Ishikawa (cell line): ENCODE data around the gene DRGX.

Experiments used
- CEBPB ChIP-seq: IDR thresholded peaks from 2 replicates; pipeline ENCODE4 v1.6.1; 2012
- CREB1 ChIP-seq: IDR thresholded peaks from 2 replicates; pipeline ENCODE4 v1.6.1; 2012; ENCODE audit warnings: low read depth
- EGR1 ChIP-seq: IDR thresholded peaks from 2 replicates; pipeline ENCODE4 v1.6.1; 2012
- EP300 ChIP-seq: IDR thresholded peaks from 2 replicates; pipeline ENCODE4 v1.6.1; 2012; ENCODE audit warnings: borderline replicate concordance
- FOXM1 ChIP-seq: IDR thresholded peaks from 2 replicates; pipeline ENCODE4 v1.6.1; 2012; ENCODE audit warnings: low read depth, borderline replicate concordance
- NFIC ChIP-seq: IDR thresholded peaks from 2 replicates; pipeline ENCODE4 v1.6.1; 2012
- RAD21 ChIP-seq: IDR thresholded peaks from 2 replicates; pipeline ENCODE4 v1.6.1; 2012; ENCODE audit warnings: low read depth
- TAF1 ChIP-seq: IDR thresholded peaks from 2 replicates; pipeline ENCODE4 v1.6.1; 2012; ENCODE audit warnings: low read depth, mild to moderate bottlenecking
- TCF12 ChIP-seq: IDR thresholded peaks from 2 replicates; pipeline ENCODE4 v1.6.1; 2012; ENCODE audit warnings: low read depth
- TEAD4 ChIP-seq: IDR thresholded peaks from 2 replicates; pipeline ENCODE4 v1.6.1; 2012
- YY1 ChIP-seq: IDR thresholded peaks from 2 replicates; pipeline ENCODE4 v1.6.1; 2012; ENCODE audit warnings: low read depth
- ZBTB7A ChIP-seq: IDR thresholded peaks from 2 replicates; pipeline ENCODE4 v1.6.1; 2012; ENCODE audit warnings: low read depth
- TF ChIP-seq, protein P1 (sequence below): IDR thresholded peaks from 2 replicates; pipeline ENCODE4 v1.6.1; 2012
- TF ChIP-seq, protein P2 (sequence below): IDR thresholded peaks from 2 replicates; pipeline ENCODE4 v1.6.1; 2012
- TF ChIP-seq, protein P3 (sequence below): IDR thresholded peaks from 2 replicates; pipeline ENCODE4 v1.6.1; 2012; ENCODE audit warnings: low read depth, mild to moderate bottlenecking

DRGX gene

DNA sequence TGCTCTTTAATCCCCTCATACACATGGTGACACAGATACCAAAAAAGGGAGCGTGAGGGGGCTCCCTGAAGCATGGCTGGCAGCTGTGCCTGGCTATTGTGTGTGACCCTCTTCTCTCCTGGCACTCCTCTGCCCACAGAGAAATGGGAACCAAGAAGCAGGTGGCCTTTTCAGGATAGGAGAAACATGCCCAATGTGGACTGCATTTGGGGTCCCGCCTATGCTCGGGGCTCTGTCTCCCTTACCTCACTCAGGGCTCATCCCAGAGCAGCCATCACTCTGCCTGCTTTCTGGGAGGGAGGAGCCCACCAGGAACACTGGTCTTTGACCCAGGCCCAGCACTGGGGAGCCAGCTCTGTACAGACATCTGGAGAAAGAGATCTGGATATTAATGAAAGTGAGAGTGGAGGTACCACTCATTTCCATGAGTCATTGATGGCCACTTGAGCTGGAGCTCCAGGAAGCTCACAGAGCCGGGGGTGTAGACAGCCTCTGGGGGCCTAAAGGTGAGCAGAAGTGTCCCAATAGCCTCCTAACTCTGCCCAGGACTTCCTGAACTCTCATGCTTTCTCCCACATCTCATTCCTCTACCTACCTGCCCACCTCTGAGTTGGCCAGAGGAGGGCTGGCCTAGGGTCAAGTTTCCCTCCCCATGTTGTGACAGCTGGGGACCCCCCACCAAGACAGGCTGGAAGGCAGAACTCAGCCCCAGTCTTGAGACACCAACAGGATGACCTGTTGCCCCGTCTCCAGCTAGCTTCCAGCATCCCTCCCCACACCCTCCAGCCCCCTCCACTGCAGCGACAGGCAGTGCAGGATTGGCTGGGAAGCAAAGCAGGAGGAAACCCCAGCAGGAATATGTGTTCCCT is 42.6 kb downstream of the DRGX start:
- TF ChIP-seq, protein P1, sequence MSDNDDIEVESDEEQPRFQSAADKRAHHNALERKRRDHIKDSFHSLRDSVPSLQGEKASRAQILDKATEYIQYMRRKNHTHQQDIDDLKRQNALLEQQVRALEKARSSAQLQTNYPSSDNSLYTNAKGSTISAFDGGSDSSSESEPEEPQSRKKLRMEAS: no peak

DNA sequence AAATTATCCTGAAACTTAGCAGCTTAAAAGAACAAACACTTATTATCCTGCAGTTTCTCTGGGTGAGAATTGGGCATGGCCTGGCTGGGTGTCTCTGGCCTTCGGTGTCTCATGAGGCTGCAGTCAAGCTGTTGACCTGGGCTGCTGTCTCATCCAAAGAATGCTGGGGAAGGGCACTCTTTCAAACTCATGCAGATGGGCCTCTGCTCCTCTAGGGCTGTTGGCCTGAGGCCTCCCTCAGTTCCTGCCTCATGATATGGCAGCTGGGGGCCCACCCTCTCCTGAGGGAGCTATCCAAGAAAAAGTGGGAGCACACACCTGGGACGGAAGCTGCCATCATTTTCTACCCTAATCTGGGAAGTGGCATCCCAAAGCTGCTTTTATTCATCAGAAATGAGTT is 43.6 kb downstream of the DRGX start:
- TF ChIP-seq TEAD4: no peak
- TF ChIP-seq RAD21: no peak
- no peak for TF ChIP-seq TAF1
- no peak for TF ChIP-seq EP300
- TF ChIP-seq FOXM1: no peak
- TF ChIP-seq, protein P2, sequence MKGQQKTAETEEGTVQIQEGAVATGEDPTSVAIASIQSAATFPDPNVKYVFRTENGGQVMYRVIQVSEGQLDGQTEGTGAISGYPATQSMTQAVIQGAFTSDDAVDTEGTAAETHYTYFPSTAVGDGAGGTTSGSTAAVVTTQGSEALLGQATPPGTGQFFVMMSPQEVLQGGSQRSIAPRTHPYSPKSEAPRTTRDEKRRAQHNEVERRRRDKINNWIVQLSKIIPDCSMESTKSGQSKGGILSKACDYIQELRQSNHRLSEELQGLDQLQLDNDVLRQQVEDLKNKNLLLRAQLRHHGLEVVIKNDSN: no peak
- TF ChIP-seq ZBTB7A: no peak
- no peak for TF ChIP-seq NFIC
- TF ChIP-seq CREB1: no peak
- no peak for TF ChIP-seq CEBPB

DNA sequence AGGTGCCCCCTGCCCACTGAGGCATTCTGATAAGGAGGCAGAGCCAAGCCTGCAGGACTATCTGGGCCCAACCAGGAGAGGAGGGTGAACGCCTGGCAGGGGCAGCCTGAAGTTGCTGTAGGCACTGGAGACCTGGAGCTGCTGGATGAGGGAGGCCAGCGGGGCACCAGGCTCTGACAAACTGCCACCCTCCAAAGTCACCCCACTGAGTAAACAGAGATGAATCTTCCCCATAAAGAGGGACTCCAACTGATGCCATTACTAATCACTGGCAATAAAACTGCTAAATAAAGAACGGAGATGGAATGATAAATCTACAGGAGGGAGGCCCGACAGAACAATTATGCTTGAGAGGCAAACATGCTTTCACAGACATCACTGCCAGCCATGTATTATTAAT is 44.2 kb downstream of the DRGX start:
- TF ChIP-seq TCF12 (no peak), ZBTB7A (no peak), CEBPB (no peak), RAD21 (no peak), FOXM1 (no peak), NFIC (no peak), TAF1 (no peak), TEAD4 (no peak), EGR1 (no peak), EP300 (no peak), YY1 (no peak), CREB1 (no peak)
- TF ChIP-seq, protein P1: no peak
- TF ChIP-seq, protein P3, sequence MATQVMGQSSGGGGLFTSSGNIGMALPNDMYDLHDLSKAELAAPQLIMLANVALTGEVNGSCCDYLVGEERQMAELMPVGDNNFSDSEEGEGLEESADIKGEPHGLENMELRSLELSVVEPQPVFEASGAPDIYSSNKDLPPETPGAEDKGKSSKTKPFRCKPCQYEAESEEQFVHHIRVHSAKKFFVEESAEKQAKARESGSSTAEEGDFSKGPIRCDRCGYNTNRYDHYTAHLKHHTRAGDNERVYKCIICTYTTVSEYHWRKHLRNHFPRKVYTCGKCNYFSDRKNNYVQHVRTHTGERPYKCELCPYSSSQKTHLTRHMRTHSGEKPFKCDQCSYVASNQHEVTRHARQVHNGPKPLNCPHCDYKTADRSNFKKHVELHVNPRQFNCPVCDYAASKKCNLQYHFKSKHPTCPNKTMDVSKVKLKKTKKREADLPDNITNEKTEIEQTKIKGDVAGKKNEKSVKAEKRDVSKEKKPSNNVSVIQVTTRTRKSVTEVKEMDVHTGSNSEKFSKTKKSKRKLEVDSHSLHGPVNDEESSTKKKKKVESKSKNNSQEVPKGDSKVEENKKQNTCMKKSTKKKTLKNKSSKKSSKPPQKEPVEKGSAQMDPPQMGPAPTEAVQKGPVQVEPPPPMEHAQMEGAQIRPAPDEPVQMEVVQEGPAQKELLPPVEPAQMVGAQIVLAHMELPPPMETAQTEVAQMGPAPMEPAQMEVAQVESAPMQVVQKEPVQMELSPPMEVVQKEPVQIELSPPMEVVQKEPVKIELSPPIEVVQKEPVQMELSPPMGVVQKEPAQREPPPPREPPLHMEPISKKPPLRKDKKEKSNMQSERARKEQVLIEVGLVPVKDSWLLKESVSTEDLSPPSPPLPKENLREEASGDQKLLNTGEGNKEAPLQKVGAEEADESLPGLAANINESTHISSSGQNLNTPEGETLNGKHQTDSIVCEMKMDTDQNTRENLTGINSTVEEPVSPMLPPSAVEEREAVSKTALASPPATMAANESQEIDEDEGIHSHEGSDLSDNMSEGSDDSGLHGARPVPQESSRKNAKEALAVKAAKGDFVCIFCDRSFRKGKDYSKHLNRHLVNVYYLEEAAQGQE: no peak
- TF ChIP-seq, protein P2: no peak

DNA sequence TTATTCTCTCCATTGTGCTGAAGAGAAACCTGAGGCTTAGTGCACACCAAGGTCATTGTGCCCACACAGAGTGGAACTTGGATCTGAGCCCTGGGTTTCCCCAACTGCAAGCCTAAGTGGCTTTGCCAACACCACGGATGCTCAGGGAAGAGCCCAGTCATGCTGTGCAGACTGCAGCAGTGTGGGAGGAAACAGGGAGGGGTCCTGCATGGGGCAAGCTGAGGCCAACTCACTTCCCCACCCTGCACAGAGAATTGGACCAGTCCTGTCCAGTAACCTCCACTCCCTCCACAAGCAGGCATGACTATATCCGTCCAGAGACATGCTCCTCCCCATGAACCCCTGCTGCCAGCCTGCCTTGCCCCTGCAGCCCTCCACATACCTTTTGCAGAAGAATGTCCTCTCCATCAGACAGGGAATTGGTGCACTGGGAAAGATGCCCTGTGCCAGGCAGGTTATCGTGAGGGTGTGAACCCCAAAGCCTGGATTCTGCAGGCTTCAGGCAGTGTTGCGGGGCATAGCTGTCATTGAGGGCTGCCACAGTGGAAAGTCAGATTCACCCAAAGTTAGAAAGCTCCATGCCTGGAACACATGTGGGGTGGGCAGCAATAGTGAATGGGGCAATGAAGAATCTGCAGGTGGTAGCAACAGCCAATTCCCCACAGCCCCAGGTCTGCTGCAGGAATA is 44.9 kb downstream of the DRGX start:
- TF ChIP-seq NFIC: no peak
- TF ChIP-seq, protein P1: no peak
- no peak for TF ChIP-seq RAD21
- TF ChIP-seq, protein P3: no peak
- no peak for TF ChIP-seq TEAD4
- TF ChIP-seq CEBPB: no peak
- TF ChIP-seq EGR1: no peak
- TF ChIP-seq, protein P2: no peak
- TF ChIP-seq FOXM1: no peak
- no peak for TF ChIP-seq ZBTB7A

DNA sequence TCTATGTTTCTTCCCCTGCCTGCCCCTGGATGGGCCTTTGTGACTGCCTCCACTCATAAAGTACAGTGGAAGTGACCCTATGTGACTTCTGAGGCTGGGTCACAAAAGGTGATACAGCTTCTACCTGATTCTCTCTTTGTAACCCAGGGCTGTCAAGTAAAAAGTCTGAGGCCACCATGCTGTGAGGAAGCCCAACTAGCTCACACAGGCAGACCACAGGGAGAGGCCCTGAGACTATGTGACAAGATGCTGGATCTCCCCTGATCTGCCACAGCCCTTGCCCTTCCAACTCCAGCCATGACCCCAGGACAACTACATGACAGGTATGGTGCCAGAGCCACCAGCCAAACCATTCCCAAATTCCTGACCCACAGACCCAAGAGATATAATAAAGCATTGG is 45.8 kb downstream of the DRGX start:
- TF ChIP-seq CEBPB: no peak
- TF ChIP-seq FOXM1: no peak
- no peak for TF ChIP-seq EGR1
- no peak for TF ChIP-seq CREB1
- TF ChIP-seq ZBTB7A: no peak
- TF ChIP-seq TCF12: no peak
- TF ChIP-seq RAD21: no peak
